ENCODE results near the gene MAL.

MAL gene

GRCh38 chr2:94994914-94995552 lies 30.5 kb upstream of the MAL start:
- H3K27me3 ChIP-seq (ENCODE audit: insufficient read depth, poor library complexity, severe bottlenecking) = no peaks in the 10 kb centered on the region
- H3K27ac ChIP-seq (replicated peaks) = no peak overlapping the region

GRCh38 chr2:94995553-94996304 lies 29.8 kb upstream of the MAL start:
- no peaks in the 10 kb centered on the region for H3K27me3 ChIP-seq (ENCODE audit: insufficient read depth, poor library complexity, severe bottlenecking)
- TF ChIP-seq GABPA (IDR thresholded peaks at IDR 0.05; ENCODE audit: low read depth) = no peak
- no peak for TF ChIP-seq CTCF (IDR thresholded peaks at IDR 0.05; ENCODE audit: insufficient read depth, low read length)
- TF ChIP-seq POLR2AphosphoS5 (IDR thresholded peaks at IDR 0.05; ENCODE audit: low read depth) = no peak
- no peak for TF ChIP-seq SPI1 (IDR thresholded peaks at IDR 0.05; ENCODE audit: borderline replicate concordance, low read depth)
- TF ChIP-seq REST (IDR thresholded peaks at IDR 0.05; ENCODE audit: insufficient replicate concordance, low read depth) = no peak
- DNase-seq (ENCODE audit: low read depth in 1 of 2, low spot score in 1 of 2) = no peak
- H3K27ac ChIP-seq (replicated peaks) = no peak overlapping the region
- no peak overlapping the region for H3K4me3 ChIP-seq (replicated peaks; ENCODE audit: insufficient read depth, low read length)

More at GRCh38 chr2:94994914-94995552, 30.5 kb upstream of the MAL start:
- TF ChIP-seq SPI1 (IDR thresholded peaks at IDR 0.05; ENCODE audit: borderline replicate concordance, low read depth) (no peak), REST (IDR thresholded peaks at IDR 0.05; ENCODE audit: insufficient replicate concordance, low read depth) (no peak), CTCF (IDR thresholded peaks at IDR 0.05; ENCODE audit: insufficient read depth, low read length) (no peak), GABPA (IDR thresholded peaks at IDR 0.05; ENCODE audit: low read depth) (no peak), POLR2AphosphoS5 (IDR thresholded peaks at IDR 0.05; ENCODE audit: low read depth) (no peak)
- no peak overlapping the region for H3K4me3 ChIP-seq (replicated peaks; ENCODE audit: insufficient read depth, low read length)
- no peak for DNase-seq (ENCODE audit: low read depth in 1 of 2, low spot score in 1 of 2)

GRCh38 chr2:94996305-94997100 lies 29.0 kb upstream of the MAL start:
- no peak overlapping the region for H3K27ac ChIP-seq (replicated peaks)
- no peak for DNase-seq (ENCODE audit: low read depth in 1 of 2, low spot score in 1 of 2)
- no peaks in the 10 kb centered on the region for H3K27me3 ChIP-seq (ENCODE audit: insufficient read depth, poor library complexity, severe bottlenecking)
- no peak overlapping the region for H3K4me3 ChIP-seq (replicated peaks; ENCODE audit: insufficient read depth, low read length)
- TF ChIP-seq GABPA (IDR thresholded peaks at IDR 0.05; ENCODE audit: low read depth) = no peak
- no peak for TF ChIP-seq REST (IDR thresholded peaks at IDR 0.05; ENCODE audit: insufficient replicate concordance, low read depth)
- no peak for TF ChIP-seq SPI1 (IDR thresholded peaks at IDR 0.05; ENCODE audit: borderline replicate concordance, low read depth)
- no peak for TF ChIP-seq CTCF (IDR thresholded peaks at IDR 0.05; ENCODE audit: insufficient read depth, low read length)
- no peak for TF ChIP-seq POLR2AphosphoS5 (IDR thresholded peaks at IDR 0.05; ENCODE audit: low read depth)

Data from HL-60 (cell line).